Measurements from ENCODE around the gene SNURF. TPM values are rescaled to one million over a fixed set of nuclear protein-coding genes. Genes with fewer than 3 reads are reported as not detected.

Gene SNURF
- total RNA-seq, 1 donor from 2014 or later: 16.5 TPM

DNA sequence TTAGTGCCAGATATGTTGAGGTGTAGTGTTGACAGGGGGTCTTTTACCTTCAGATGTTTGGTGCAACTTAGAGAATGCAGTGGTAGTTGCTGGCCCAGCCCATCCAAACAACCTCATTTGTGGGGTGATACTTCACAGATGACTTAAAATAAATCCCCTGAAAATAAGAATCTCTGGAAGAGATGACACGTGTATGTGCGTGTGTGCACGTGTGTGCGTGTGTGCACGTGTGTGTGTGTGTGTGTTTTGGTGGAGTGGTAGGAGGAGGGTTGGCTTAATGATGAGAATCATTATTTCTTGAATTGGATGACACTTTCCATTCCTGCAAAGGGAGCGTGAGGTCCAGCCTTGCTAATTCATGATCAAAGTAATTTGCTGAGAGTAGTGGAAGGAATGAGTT is 31.9 kb downstream of the SNURF start:
- H3K27ac ChIP-seq (ENCODE audit: low read depth, low read length): no peak overlapping the region
- H3K4me2 ChIP-seq (ENCODE audit: low read length): no peak overlapping the region
- TF ChIP-seq EZH2 (IDR thresholded peaks at IDR 0.05; ENCODE audit: insufficient read depth, low read length) (no peak), CTCF (IDR thresholded peaks at IDR 0.05; ENCODE audit: insufficient read depth, low read depth, low read length) (no peak)
- no peak overlapping the region for H3K4me3 Mint-ChIP-seq (ENCODE audit: unreplicated experiment)
- peaks cover 2% of the 10 kb centered on the region for H3K9me3 Mint-ChIP-seq (ENCODE audit: unreplicated experiment)
- no peak for DNase-seq (ENCODE audit: low read depth)
- H3K9ac ChIP-seq (ENCODE audit: low read length): no peak overlapping the region
- H3K4me1 ChIP-seq (ENCODE audit: insufficient read depth, low read length): no peaks in the 10 kb centered on the region
- peaks cover 11% of the 10 kb centered on the region for H3K36me3 ChIP-seq (ENCODE audit: insufficient read depth, low read length)
- peaks cover 2% of the 10 kb centered on the region for H3K36me3 Mint-ChIP-seq (ENCODE audit: low read depth, unreplicated experiment)
- H3K9me3 ChIP-seq (ENCODE audit: insufficient read depth, low read depth, low read length): no peaks in the 10 kb centered on the region
- no peak overlapping the region for H3K27ac Mint-ChIP-seq (ENCODE audit: unreplicated experiment)
- no peak overlapping the region for H3K4me3 ChIP-seq (ENCODE audit: insufficient read depth, low read depth, low read length)
- peaks cover 4% of the 10 kb centered on the region for H3K4me1 Mint-ChIP-seq (ENCODE audit: low read depth, unreplicated experiment)
- no peaks in the 10 kb centered on the region for H3K27me3 Mint-ChIP-seq (ENCODE audit: low read depth, unreplicated experiment)
- peaks cover 29% of the 10 kb centered on the region for H4K20me1 ChIP-seq (ENCODE audit: insufficient read depth, low read length)
- no peak overlapping the region for H2AFZ ChIP-seq (ENCODE audit: low read depth, low read length)
- peaks cover 23% of the 10 kb centered on the region for H3K79me2 ChIP-seq (ENCODE audit: insufficient read depth, low read length)
- no peaks in the 10 kb centered on the region for H3K27me3 ChIP-seq (ENCODE audit: insufficient read depth, low read length)
- no peak for FAIRE-seq

Other genes starting within 250 kb of the SNURF start
- gene SNRPN, start within 50 bp of the SNURF start, total RNA-seq: 226 TPM in 2 replicates